Neuron (in vitro differentiated cells): Measurements from ENCODE around the gene TMEM176B.

Source experiments
- H2AFZ ChIP-seq: one replicate; pipeline ENCODE4 v1.6.1; 2013; ENCODE audit warnings: low read depth, mild to moderate bottlenecking, inconsistent platforms, low read length, moderate library complexity
- H3K27me3 ChIP-seq: one replicate; pipeline ENCODE4 v1.6.1; 2013; ENCODE audit warnings: low read length; ENCODE audit not compliant: insufficient read depth
- H3K36me3 ChIP-seq: one replicate; pipeline ENCODE4 v1.6.1; 2013; ENCODE audit warnings: low read length; ENCODE audit not compliant: insufficient read depth
- H3K4me1 ChIP-seq: one replicate; pipeline ENCODE4 v1.6.1; 2013; ENCODE audit warnings: low read length; ENCODE audit not compliant: insufficient read depth
- H3K4me3 ChIP-seq: 2 replicates; pipeline ENCODE4 v1.5.1; 2013; ENCODE audit warnings: mild to moderate bottlenecking, low read length, moderate library complexity
- H3K9me3 ChIP-seq: one replicate; pipeline ENCODE4 v1.6.1; 2013; ENCODE audit warnings: low read length

Gene TMEM176B

GRCh38 chr7:150793569-150794238 is 6.5 kb downstream of the TMEM176B start:
- no peak overlapping the region for H3K4me3 ChIP-seq
- H3K9me3 ChIP-seq = no peaks in the 10 kb centered on the region
- no peak overlapping the region for H2AFZ ChIP-seq
- H3K27me3 ChIP-seq = peaks cover 6% of the 10 kb centered on the region
- H3K36me3 ChIP-seq = no peaks in the 10 kb centered on the region
- no peaks in the 10 kb centered on the region for H3K4me1 ChIP-seq

DNA sequence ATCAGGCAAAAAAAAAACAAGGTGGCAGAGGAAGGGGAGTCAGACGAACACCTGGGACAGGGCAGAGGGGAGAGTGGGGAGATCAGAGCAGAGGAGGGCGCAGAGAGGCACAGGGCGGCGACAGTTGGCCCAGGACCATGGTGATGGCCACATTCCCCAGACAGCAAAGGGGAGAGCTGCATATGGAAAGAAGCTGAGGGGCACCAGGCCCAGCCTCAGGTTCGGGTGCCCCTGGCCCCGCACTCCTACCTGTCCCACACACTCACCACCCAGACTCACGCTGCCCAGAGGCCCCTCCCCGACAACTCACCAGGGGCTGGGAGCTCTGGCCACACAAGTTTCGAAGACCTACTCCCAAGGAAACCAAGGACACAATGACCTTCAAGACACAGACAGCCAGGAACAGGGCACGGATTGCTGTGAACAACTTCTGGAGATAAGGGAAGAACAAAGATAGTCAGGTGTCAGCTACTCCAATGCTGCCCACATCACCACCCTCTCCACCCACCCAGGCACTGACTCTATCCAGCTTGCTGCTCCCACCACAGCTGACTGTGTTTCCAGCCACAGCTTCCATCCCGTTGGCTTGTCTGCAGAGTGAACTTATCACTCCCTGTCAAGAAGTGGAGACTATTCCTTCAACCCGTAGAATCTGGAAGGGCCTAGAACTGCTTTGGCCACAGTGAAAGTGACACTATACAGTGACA is 8.3 kb downstream of the TMEM176B start:
- H2AFZ ChIP-seq = no peak overlapping the region
- H3K27me3 ChIP-seq = peaks cover 4% of the 10 kb centered on the region
- H3K36me3 ChIP-seq = no peaks in the 10 kb centered on the region
- H3K4me3 ChIP-seq = no peak overlapping the region
- no peaks in the 10 kb centered on the region for H3K9me3 ChIP-seq
- no peaks in the 10 kb centered on the region for H3K4me1 ChIP-seq

DNA sequence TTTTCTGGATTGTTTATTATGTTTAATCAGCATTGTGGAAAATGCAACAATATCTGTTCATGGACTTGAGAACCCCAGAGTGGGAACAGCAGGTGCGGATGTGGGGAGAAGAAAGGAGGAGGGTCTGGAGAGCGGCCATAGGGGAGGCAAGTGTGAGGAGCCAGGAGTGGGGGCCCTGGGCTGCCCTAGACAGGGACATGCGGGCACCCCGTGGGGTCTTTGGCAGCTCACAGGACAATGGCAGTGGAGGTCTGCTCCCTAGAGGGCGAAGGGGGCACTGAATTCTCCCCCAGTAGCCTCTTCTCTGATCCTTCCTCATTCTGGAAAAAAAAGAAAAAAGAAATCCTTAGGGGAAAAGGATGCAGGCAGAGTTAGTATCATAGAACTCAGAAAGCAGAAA is 8.9 kb downstream of the TMEM176B start:
- Histone ChIP-seq H3K36me3 (no peaks in the 10 kb centered on the region), H3K27me3 (peaks cover 4% of the 10 kb centered on the region)

DNA sequence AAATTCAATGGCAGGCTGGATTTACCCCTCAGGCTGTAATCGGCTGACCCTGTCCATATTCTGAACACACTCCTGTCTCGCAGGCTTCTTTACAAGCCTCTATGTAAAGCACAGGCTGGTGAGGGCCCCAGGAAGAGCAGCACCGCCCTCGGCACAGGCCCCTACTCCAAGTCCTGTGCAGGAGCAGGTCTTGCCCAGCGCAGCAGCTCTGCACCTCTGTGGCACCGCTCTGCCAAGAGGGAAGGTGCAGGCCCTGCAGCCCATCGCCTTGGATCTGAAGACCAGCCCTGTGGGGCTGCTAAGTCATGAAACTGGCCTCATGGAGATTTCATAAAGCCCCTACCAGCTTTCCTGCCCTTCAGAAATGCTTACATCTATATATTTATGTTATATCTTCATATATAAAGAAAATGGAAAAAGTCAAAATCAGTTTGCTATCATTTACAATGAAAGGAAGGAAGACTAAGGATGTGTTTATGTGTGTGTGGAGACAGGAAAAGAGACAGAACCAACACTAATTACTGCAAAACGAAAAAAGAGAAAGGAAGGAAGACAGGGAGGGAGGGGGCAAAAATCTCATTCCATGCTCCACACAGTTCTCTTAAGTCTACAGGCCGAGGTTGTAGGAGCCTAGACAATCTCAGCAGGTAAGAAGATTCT is 9.6 kb downstream of the TMEM176B start:
- H3K36me3 ChIP-seq = no peaks in the 10 kb centered on the region
- H3K4me1 ChIP-seq = no peaks in the 10 kb centered on the region
- H3K9me3 ChIP-seq = no peaks in the 10 kb centered on the region
- peaks cover 4% of the 10 kb centered on the region for H3K27me3 ChIP-seq
- H3K4me3 ChIP-seq = no peak overlapping the region
- H2AFZ ChIP-seq = no peak overlapping the region

More for the DNA sequence above, 8.9 kb downstream of the TMEM176B start:
- no peak overlapping the region for H2AFZ ChIP-seq
- no peaks in the 10 kb centered on the region for H3K4me1 ChIP-seq
- H3K4me3 ChIP-seq = no peak overlapping the region
- no peaks in the 10 kb centered on the region for H3K9me3 ChIP-seq

DNA sequence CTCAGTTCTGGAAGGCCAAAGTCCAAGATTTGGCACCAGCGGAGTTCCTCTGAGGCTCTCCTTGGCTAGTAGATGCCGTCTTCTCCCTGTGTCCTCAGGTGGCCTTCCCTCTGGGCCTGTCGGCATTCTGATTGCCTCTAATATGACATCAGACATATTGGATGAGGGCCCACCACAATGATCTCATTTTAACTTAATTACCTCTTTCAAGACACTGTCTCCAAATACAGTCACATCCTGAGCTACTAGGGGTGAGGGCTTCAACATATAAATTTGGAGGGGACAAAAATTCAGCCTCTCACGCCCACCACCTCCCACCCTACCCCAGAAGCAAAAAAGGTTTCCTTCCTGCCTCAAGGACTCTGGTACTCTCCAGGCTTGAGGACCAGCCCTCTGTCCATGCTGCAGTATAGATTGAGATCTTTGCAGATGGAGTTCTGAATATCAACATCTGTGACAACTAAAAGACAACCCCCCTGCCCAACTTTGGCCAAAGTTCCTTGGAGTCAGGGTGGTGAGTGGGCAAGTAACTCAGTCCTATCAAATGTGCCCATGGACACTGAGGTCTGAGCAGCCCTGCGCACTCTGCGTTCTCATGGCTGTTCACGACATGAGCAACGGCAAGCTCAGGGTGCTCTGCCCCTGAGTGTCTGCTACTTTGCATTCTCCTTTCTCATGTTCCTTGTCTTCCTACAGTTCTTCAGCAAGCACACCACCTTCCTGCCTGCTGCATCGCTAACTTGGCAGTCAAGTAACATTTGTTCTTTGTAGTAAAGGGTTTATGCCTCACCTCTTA is 11.5 kb downstream of the TMEM176B start:
- Histone ChIP-seq H3K4me1 (no peaks in the 10 kb centered on the region), H3K36me3 (no peaks in the 10 kb centered on the region), H3K9me3 (no peaks in the 10 kb centered on the region), H3K27me3 (peaks cover 11% of the 10 kb centered on the region), H2AFZ (no peak overlapping the region), H3K4me3 (no peak overlapping the region)

DNA sequence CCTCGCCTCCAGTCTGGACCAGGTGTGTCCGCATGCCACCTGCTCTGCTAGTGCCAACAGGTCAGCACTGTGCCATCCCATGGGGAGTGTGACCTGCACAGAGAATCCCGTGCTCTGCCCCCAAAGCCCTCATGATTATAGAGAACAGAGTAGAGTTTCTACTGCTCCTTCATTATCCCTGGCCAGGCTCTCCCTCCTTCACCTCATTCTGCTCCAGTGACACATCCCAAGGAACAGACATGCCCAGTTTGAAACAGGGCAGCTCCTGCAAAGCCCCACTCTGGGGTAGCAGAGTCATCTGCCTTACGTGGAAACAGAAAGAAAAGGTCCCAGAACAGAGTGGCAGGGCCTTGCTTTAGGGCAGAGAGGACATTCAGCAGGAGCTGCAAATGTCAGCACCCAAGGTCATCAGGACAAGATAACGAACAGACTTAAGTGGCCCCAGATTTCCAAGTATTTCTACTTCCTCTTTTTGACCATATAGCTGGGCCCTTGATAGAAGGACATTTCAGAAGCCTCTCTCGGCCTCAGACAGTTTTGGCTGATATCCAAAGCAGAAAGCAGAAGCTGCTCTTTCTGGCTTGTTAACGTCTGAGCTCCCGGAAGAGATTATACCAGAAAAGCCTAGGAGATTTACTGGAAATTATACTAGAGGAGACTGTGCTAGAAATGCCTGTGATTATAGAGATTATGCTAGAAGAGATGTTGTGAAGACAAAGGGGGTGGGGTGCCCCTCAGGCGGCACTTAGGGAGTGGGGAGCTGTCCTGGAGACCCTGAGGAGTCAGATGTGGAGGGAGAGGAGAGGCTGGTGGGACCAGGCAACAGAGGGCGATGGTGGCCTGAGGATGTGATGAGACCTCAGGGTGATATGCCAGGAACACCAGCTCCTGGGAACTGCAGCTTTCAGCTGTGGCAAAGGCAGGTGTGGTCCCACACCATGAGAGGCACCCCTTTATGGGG is 12.6 kb downstream of the TMEM176B start:
- H3K27me3 ChIP-seq = peaks cover 13% of the 10 kb centered on the region
- H3K4me1 ChIP-seq = no peaks in the 10 kb centered on the region
- no peak overlapping the region for H3K4me3 ChIP-seq
- H3K9me3 ChIP-seq = no peaks in the 10 kb centered on the region
- H3K36me3 ChIP-seq = no peaks in the 10 kb centered on the region
- no peak overlapping the region for H2AFZ ChIP-seq

DNA sequence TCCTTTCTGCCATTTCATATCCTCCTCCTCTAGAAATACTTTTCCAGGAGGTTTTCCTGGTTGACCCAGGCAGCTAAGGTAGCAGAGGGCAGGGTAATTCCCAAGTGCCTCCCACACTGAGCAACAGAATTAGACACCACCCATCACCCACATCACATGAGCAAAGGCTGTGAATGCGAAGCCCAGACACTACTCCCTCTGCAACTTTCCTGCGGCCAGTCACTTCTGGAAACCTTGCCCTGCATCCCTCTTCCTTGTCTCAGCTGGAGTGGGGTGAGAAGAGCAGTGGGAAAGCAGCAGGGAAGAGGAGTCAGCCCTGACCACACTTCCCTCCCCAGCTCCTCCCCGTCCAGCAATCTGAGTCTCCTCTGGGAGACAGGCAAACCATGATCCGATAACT is 15.2 kb downstream of the TMEM176B start:
- peaks cover 17% of the 10 kb centered on the region for H3K27me3 ChIP-seq
- H3K4me1 ChIP-seq = no peaks in the 10 kb centered on the region
- H3K4me3 ChIP-seq = no peak overlapping the region
- H3K36me3 ChIP-seq = no peaks in the 10 kb centered on the region
- no peak overlapping the region for H2AFZ ChIP-seq
- no peaks in the 10 kb centered on the region for H3K9me3 ChIP-seq

DNA sequence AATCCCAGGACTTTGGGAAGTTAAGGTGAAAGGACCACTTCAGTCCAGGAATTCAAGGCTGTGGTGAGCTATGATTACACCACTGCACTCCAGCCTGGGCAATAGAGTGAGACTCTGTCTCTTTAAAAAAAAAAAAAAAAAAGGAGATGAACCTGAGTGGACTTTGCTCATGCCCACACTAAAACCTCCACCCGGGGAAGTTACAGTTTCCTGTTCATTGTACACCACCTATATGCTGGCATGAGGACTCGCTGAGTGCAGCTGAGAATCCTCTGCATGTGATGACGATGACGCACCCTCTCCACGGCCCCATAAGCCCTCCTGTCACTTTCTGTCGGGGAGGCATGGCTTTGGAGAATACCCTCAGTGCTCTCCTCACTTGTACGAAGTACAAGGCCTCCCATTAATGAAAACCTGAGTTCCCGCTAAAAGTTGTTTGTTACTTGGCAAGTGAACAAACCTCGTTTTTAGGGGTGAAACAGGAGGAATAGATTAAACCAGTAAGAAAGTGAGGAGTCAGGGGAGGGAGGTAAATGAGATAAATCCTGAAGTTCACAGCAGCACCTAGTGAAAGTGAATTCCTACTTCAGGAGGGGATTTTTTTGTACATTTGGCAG is 15.9 kb downstream of the TMEM176B start:
- no peak overlapping the region for H2AFZ ChIP-seq
- H3K4me3 ChIP-seq = no peak overlapping the region
- H3K36me3 ChIP-seq = no peaks in the 10 kb centered on the region
- H3K27me3 ChIP-seq = peaks cover 17% of the 10 kb centered on the region
- H3K4me1 ChIP-seq = no peaks in the 10 kb centered on the region
- no peaks in the 10 kb centered on the region for H3K9me3 ChIP-seq

GRCh38 chr7:150781961-150782360 is 18.2 kb downstream of the TMEM176B start:
- Histone ChIP-seq H3K36me3 (no peaks in the 10 kb centered on the region), H3K27me3 (peaks cover 13% of the 10 kb centered on the region), H2AFZ (no peak overlapping the region), H3K4me1 (no peaks in the 10 kb centered on the region), H3K4me3 (no peak overlapping the region), H3K9me3 (no peaks in the 10 kb centered on the region)

DNA sequence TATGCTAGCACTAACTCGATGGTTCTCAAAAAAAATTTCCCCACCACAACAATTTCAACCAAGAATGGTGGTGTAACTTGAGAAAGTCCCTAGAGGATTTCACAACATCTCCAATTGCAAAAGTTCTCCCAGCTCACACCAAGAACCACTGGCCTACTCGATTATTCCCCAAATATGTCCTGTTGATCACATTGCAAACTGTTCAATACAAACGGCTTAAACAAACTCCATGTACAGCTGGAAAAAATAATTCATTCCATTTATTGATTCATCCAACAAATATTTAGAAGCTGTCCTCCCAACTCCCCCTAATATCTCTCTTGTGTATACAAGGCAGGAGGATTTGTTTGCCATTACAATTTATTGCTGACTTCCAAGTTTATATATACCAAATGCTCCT is 19.1 kb downstream of the TMEM176B start:
- Histone ChIP-seq H3K9me3 (no peaks in the 10 kb centered on the region), H3K36me3 (no peaks in the 10 kb centered on the region), H3K4me3 (no peak overlapping the region), H3K4me1 (no peaks in the 10 kb centered on the region), H2AFZ (no peak overlapping the region), H3K27me3 (peaks cover 13% of the 10 kb centered on the region)

DNA sequence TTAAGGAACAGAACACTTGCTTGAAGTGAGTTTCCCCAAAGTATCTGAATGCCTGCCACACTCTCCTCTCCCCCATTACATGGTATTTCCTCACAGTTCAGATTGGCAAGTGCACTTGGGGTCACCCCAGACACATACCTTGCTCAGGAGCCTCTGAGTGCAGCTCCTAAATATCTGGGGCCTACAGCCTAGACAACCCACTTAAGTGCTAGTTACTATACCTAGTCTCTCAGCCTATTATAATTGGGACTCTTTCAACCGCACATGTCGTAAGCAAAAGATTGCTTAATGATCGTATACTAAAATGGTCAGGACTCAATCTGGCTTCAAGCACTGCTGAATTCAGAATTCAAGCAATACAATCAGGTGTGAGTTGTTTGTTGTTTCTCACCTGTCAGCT is 19.9 kb downstream of the TMEM176B start:
- no peaks in the 10 kb centered on the region for H3K4me1 ChIP-seq
- no peaks in the 10 kb centered on the region for H3K36me3 ChIP-seq
- H3K9me3 ChIP-seq = no peaks in the 10 kb centered on the region
- H2AFZ ChIP-seq = no peak overlapping the region
- H3K4me3 ChIP-seq = no peak overlapping the region
- peaks cover 12% of the 10 kb centered on the region for H3K27me3 ChIP-seq
